CD4-positive, CD25-positive, alpha-beta regulatory T cell (primary cell): ENCODE results near the gene UBE2L5. TPM values are rescaled to one million over a fixed set of nuclear protein-coding genes. Genes with fewer than 3 reads are reported as not detected.
A peak's percentile ranks its signal among the peaks of the same experiment; 100 is the strongest.
"Not testable (repeated sequence)": the region's sequence is repeated elsewhere in the genome, so short reads cannot be mapped to it uniquely, and the experiment has no call there.

Experiments
- ATAC-seq, 2 donors: fragments of 150-1000 bp; cut with Tn5 transposase; one replicate each; pipeline ENCODE4 v1.10.0; 2021; ENCODE audit warnings: low read depth in 2 of 2, moderate number of reproducible peaks in 2 of 2, moderate library complexity in 1 of 2
- DNase-seq, 3 donors: peaks; one replicate each; pipeline versions ENCODE4 v3.0.0 to v3.0.0-alpha.2; 2012 to 2022; ENCODE audit warnings: mixed read lengths in 1 of 3
- H3K27ac ChIP-seq: one replicate; pipeline ENCODE4 v1.7.0; 2013; ENCODE audit warnings: mild to moderate bottlenecking, low read length; ENCODE audit not compliant: insufficient read depth, poor library complexity, severe bottlenecking
- H3K27me3 ChIP-seq: one replicate; pipeline ENCODE4 v1.7.0; 2013; ENCODE audit warnings: low read length; ENCODE audit not compliant: control insufficient read depth, insufficient read depth
- H3K36me3 ChIP-seq: one replicate; pipeline ENCODE4 v1.7.0; 2013; ENCODE audit warnings: mild to moderate bottlenecking, low read length, moderate library complexity; ENCODE audit not compliant: control insufficient read depth, insufficient read depth
- H3K4me1 ChIP-seq: 2 replicates; pipeline ENCODE4 v1.7.0; 2013; ENCODE audit warnings: mild to moderate bottlenecking, low read length; ENCODE audit not compliant: insufficient read depth, control insufficient read depth, poor library complexity, severe bottlenecking
- H3K4me3 ChIP-seq: one replicate; pipeline ENCODE4 v1.7.0; 2013; ENCODE audit warnings: low read depth, mild to moderate bottlenecking, low read length, moderate library complexity
- H3K9me3 ChIP-seq, 2 experiments: 1 replicate in 1 of 2; 2 replicates in 1 of 2; pipeline ENCODE4 v1.7.0; 2013; ENCODE audit warnings: low read length in 2 of 2, mild to moderate bottlenecking in 1 of 2, moderate library complexity in 1 of 2; ENCODE audit not compliant: control insufficient read depth in 2 of 2
- H3K27ac Mint-ChIP-seq, 3 donors: one replicate each; pipeline ENCODE4 v1.8.0; 2020 to 2022; ENCODE audit warnings: mild to moderate bottlenecking in 3 of 3, mixed read lengths in 3 of 3, moderate library complexity in 2 of 3
- H3K27me3 Mint-ChIP-seq: one replicate; pipeline ENCODE4 v1.8.0; 2022; ENCODE audit warnings: mild to moderate bottlenecking, mixed read lengths
- H3K36me3 Mint-ChIP-seq: one replicate; pipeline ENCODE4 v1.8.0; 2020; ENCODE audit warnings: mixed read lengths
- H3K4me1 Mint-ChIP-seq, 4 donors: one replicate each; pipeline ENCODE4 v1.8.0; 2020 to 2022; ENCODE audit warnings: mixed read lengths in 4 of 4, mild to moderate bottlenecking in 1 of 4
- H3K4me3 Mint-ChIP-seq, 4 donors: one replicate each; pipeline ENCODE4 v1.8.0; 2020 to 2022; ENCODE audit warnings: mild to moderate bottlenecking in 4 of 4, mixed read lengths in 4 of 4, moderate library complexity in 3 of 4
- H3K9me3 Mint-ChIP-seq, 7 donors: one replicate each; pipeline ENCODE4 v1.8.0; 2020 to 2022; ENCODE audit warnings: mixed read lengths in 7 of 7, mild to moderate bottlenecking in 3 of 7, moderate library complexity in 2 of 7
- polyA plus RNA-seq, 4 donors: library from polyadenylated mRNA; unstranded; fragments of 300-500 nt; fragmentation: Illumina TruSeq; gene quantifications; one replicate each; pipeline ENCODE4 v1.2.3, GENCODE V29; 2021
- total RNA-seq: library from RNA; stranded (reverse); gene quantifications from one replicate; pipeline ENCODE4 v1.2.3, GENCODE V29; 2022

Gene UBE2L5
- total and polyA plus RNA-seq, 5 donors from 2014 or later: not detected

DNA sequence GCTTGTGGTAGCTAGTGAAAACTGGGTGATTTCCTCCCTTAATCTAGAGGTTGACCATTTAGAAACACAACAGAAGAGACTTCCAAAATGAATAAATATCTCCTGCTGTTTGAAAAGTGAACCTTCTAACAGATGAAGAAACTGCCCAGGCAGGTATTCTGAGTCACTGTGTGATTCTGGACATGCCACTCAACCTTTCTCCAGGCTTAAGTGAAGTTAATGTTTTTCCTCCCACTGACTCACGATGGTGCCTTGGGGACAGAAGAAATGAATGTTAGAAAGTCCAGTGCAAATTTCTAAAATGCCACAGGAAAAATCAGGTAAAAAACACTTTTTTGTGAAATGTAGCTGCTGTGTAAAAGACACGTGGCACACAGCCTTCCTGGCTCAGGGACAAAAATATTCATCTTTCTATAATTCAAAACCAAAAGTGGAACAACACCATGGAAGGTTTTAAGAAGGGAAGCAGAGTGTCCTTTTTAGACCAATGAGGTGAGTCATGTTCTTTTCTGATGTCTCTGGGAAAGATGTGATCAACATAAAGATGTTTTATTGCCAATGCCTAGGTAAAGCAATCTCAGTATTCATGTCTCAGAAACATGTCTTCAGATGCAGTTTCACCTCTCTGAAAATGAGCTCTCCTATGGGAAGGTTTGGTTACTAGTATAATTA, 9.1 kb downstream of the UBE2L5 start:
- DNase-seq (no peak), ATAC-seq (no peak)
- H3K27me3 ChIP-seq: no peaks in the 10 kb centered on the region
- no peak overlapping the region for H3K4me3 ChIP-seq
- no peaks in the 10 kb centered on the region for H3K36me3 ChIP-seq
- no peaks in the 10 kb centered on the region for H3K9me3 ChIP-seq
- H3K27ac Mint-ChIP-seq: no peak overlapping the region
- peaks cover 9% of the 10 kb centered on the region for H3K27me3 Mint-ChIP-seq
- peaks cover 6 to 22% (median 16%) of the 10 kb centered on the region in 4 donors for H3K4me1 Mint-ChIP-seq
- H3K27ac ChIP-seq: no peak overlapping the region
- peaks cover 5% of the 10 kb centered on the region for H3K4me1 ChIP-seq
- H3K4me3 Mint-ChIP-seq: no peak overlapping the region
- H3K36me3 Mint-ChIP-seq: no peaks in the 10 kb centered on the region
- H3K9me3 Mint-ChIP-seq: peaks cover 0 to 2% (median 0%) of the 10 kb centered on the region in 7 donors

DNA sequence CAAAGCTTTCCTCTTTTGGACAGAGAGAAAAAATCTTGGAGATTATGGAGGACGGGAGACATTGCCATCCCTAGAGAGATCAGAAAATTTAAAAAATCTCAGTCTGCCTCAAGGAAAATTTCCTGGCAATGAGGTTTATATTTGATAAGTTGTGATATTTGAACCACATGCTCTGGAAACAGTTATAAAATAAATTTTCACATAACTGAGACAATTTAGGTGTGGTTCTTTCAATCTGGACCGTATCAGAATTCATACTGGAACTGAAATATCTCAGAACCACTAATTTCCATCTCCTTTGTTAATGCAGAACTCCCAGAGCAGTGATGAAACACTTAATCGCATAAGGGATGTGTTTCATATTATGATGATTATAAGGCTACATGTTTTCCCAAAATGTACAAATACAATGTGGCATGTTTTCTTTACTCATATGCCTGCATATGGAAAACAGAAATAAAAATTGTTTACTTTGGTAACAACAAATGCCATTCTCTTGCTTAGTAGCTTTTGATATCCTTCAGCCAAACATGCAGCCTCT, 13.7 kb downstream of the UBE2L5 start:
- Histone ChIP-seq H3K4me3 (no peak overlapping the region), H3K36me3 (no peaks in the 10 kb centered on the region), H3K4me1 (no peaks in the 10 kb centered on the region), H3K27ac (no peak overlapping the region), H3K27me3 (no peaks in the 10 kb centered on the region), H3K9me3 (no peaks in the 10 kb centered on the region)
- Mint-ChIP-seq H3K27ac (peak overlapping the region in 1 of 3 donors; percentile 69), H3K27me3 (peaks cover 9% of the 10 kb centered on the region), H3K4me3 (no peak overlapping the region), H3K4me1 (peaks cover 1 to 13% (median 5%) of the 10 kb centered on the region in 4 donors), H3K36me3 (peaks cover under 1% of the 10 kb centered on the region), H3K9me3 (peaks cover 0 to 3% (median 0%) of the 10 kb centered on the region in 7 donors)
- no peak for ATAC-seq
- no peak for DNase-seq

DNA sequence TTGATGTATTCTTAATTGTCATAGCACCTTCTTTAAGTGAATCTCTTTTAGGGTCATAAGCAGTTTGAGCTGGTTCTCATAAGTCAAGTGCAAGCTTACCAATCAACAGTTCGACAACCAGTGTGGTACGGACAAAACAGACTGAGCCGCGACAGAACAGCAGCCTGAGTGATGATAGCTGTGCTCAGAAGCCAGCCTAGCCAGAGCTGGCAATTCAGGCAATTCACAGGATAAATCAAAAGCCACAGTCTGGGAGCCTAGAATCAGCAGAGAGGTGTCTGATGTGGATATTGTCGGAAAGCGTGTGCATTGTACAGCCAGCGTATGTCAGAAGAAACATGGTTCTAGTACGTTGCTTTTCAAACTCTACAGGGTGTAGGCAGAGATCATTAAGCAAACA, 14.9 kb downstream of the UBE2L5 start:
- Mint-ChIP-seq H3K27me3 (peaks cover 9% of the 10 kb centered on the region), H3K4me3 (no peak overlapping the region), H3K36me3 (peaks cover 3% of the 10 kb centered on the region), H3K27ac (no peak overlapping the region), H3K9me3 (peaks cover 0 to 3% (median 0%) of the 10 kb centered on the region in 7 donors), H3K4me1 (peaks cover 5 to 9% (median 5%) of the 10 kb centered on the region in 4 donors)
- DNase-seq: no peak
- Histone ChIP-seq H3K9me3 (no peaks in the 10 kb centered on the region), H3K4me1 (no peaks in the 10 kb centered on the region), H3K27ac (no peak overlapping the region), H3K4me3 (no peak overlapping the region), H3K27me3 (no peaks in the 10 kb centered on the region), H3K36me3 (no peaks in the 10 kb centered on the region)
- ATAC-seq: no peak

DNA sequence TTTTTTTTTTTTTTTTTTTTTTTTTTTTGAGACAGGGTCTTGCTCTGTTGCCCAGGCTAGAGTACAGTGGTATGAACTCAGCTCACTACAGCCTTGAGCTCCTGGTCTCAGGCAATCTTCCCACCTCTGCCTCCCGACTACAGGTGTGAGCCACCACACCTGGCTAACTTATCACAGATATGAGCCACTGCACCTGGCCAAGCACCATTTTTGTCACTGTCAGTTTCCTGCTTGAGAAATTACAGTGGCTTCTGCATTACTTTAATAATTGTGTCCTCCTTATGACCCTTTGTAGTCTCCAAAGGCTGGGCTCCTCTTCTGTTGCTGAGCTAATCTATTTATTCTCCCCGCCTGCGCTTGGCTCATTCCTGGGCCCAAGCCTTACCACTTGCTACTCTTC, 16.0 kb downstream of the UBE2L5 start:
- H3K4me3 Mint-ChIP-seq: no peak overlapping the region
- no peak overlapping the region for H3K27ac Mint-ChIP-seq
- H3K9me3 Mint-ChIP-seq: peaks cover 0 to 3% (median 0%) of the 10 kb centered on the region in 7 donors
- H3K4me3 ChIP-seq: no peak overlapping the region
- peaks cover 9% of the 10 kb centered on the region for H3K27me3 Mint-ChIP-seq
- no peaks in the 10 kb centered on the region for H3K9me3 ChIP-seq
- H3K27me3 ChIP-seq: no peaks in the 10 kb centered on the region
- H3K4me1 ChIP-seq: no peaks in the 10 kb centered on the region
- H3K36me3 ChIP-seq: no peaks in the 10 kb centered on the region
- peaks cover 3% of the 10 kb centered on the region for H3K36me3 Mint-ChIP-seq
- DNase-seq (no peak), ATAC-seq (no peak)
- peaks cover 5 to 9% (median 5%) of the 10 kb centered on the region in 4 donors for H3K4me1 Mint-ChIP-seq
- H3K27ac ChIP-seq: no peak overlapping the region

- Mint-ChIP-seq H3K36me3 (peaks cover 3% of the 10 kb centered on the region), H3K4me3 (no peak overlapping the region), H3K27ac (peak overlapping the region in 2 of 3 donors; percentile 9 to 57), H3K27me3 (peaks cover 7% of the 10 kb centered on the region), H3K4me1 (peaks cover 5 to 9% (median 7%) of the 10 kb centered on the region in 4 donors), H3K9me3 (peaks cover 0 to 2% (median 0%) of the 10 kb centered on the region in 7 donors)
- DNase-seq (no peak), ATAC-seq (peak in 1 of 2 donors; percentile 37)
- H3K36me3 ChIP-seq: no peaks in the 10 kb centered on the region
- H3K9me3 ChIP-seq: no peaks in the 10 kb centered on the region
- no peak overlapping the region for H3K4me3 ChIP-seq
- no peak overlapping the region for H3K27ac ChIP-seq
- no peaks in the 10 kb centered on the region for H3K27me3 ChIP-seq
- H3K4me1 ChIP-seq: no peaks in the 10 kb centered on the region
Measured at GRCh38 chr13:30440910-30441703, 18.8 kb downstream of the UBE2L5 start.

- no peak overlapping the region for H3K4me3 Mint-ChIP-seq
- no peak overlapping the region for H3K4me3 ChIP-seq
- H3K36me3 ChIP-seq: no peaks in the 10 kb centered on the region
- H3K9me3 ChIP-seq: no peaks in the 10 kb centered on the region
- peaks cover 0 to 2% (median 0%) of the 10 kb centered on the region in 7 donors for H3K9me3 Mint-ChIP-seq
- peak overlapping the region in 1 of 3 donors; percentile 45 for H3K27ac Mint-ChIP-seq
- peaks cover 3% of the 10 kb centered on the region for H3K36me3 Mint-ChIP-seq
- no peaks in the 10 kb centered on the region for H3K4me1 ChIP-seq
- H3K27ac ChIP-seq: no peak overlapping the region
- ATAC-seq (no peak), DNase-seq (no peak)
- peaks cover 5 to 9% (median 9%) of the 10 kb centered on the region in 4 donors for H3K4me1 Mint-ChIP-seq
- H3K27me3 ChIP-seq: no peaks in the 10 kb centered on the region
- peaks cover 6% of the 10 kb centered on the region for H3K27me3 Mint-ChIP-seq
Measured at GRCh38 chr13:30442926-30443325, 20.6 kb downstream of the UBE2L5 start.

- not testable (repeated sequence) for H3K36me3 Mint-ChIP-seq, H3K27me3 Mint-ChIP-seq, ATAC-seq, H3K9me3 ChIP-seq, H3K4me3 Mint-ChIP-seq, H3K9me3 Mint-ChIP-seq, DNase-seq, H3K4me3 ChIP-seq, H3K27ac ChIP-seq, H3K27me3 ChIP-seq, H3K4me1 Mint-ChIP-seq, H3K36me3 ChIP-seq, H3K4me1 ChIP-seq
- H3K27ac Mint-ChIP-seq: peak overlapping the region in 2 of 3 donors; percentile 23 to 38
Measured at GRCh38 chr13:30443491-30443890, 21.2 kb downstream of the UBE2L5 start.
